CD8-positive, alpha-beta memory T cell (primary cell): ENCODE results near the gene ABHD6. TPM values are rescaled to one million over a fixed set of nuclear protein-coding genes. Genes with fewer than 3 reads are reported as not detected.
A peak's percentile ranks its signal among the peaks of the same experiment; 100 is the strongest.

Experiments used
- CTCF ChIA-PET: fragments of 350-600 bp; sonication (Branson Sonifier 250); formaldehyde crosslinking; loops from one replicate; lab custom pipeline; 2021; ENCODE audit warnings: antibody characterized with exemption; lab: Charles Lee
- POLR2A ChIA-PET: fragments of 350-600 bp; sonication (Branson Sonifier 250); formaldehyde crosslinking; loops from one replicate; lab custom pipeline; 2021; ENCODE audit warnings: antibody characterized with exemption; lab: Charles Lee
- DNase-seq, 5 donors: peaks; one replicate each; pipeline versions ENCODE4 v3.0.0 to v3.0.0-alpha.2; 2020 to 2022; ENCODE audit warnings: mixed read lengths in 1 of 5
- H3K27ac ChIP-seq: one replicate; pipeline ENCODE4 v1.7.0; 2013; ENCODE audit warnings: low read depth, mild to moderate bottlenecking, low read length, moderate library complexity
- H3K27me3 ChIP-seq: 2 replicates; pipeline ENCODE4 v1.7.0; 2013; ENCODE audit warnings: low read length, mild to moderate bottlenecking; ENCODE audit not compliant: insufficient read depth, poor library complexity, severe bottlenecking
- H3K36me3 ChIP-seq: 2 replicates; pipeline ENCODE4 v1.7.0; 2013; ENCODE audit warnings: mild to moderate bottlenecking, low read length, moderate library complexity; ENCODE audit not compliant: insufficient read depth
- H3K4me1 ChIP-seq: 2 replicates; pipeline ENCODE4 v1.7.0; 2013; ENCODE audit warnings: mild to moderate bottlenecking, low read length, moderate library complexity; ENCODE audit not compliant: insufficient read depth
- H3K4me3 ChIP-seq: 2 replicates; pipeline ENCODE4 v1.7.0; 2013; ENCODE audit warnings: mild to moderate bottlenecking, low read length
- H3K9me3 ChIP-seq: 2 replicates; pipeline ENCODE4 v1.7.0; 2013; ENCODE audit warnings: mild to moderate bottlenecking, low read length
- H3K27ac Mint-ChIP-seq, 8 donors: one replicate each; pipeline ENCODE4 v1.8.0; 2020 to 2021; ENCODE audit warnings: mixed read lengths in 8 of 8, mild to moderate bottlenecking in 6 of 8, inconsistent platforms in 3 of 8, moderate library complexity in 3 of 8
- H3K27me3 Mint-ChIP-seq, 2 donors: one replicate each; pipeline ENCODE4 v1.8.0; 2020 to 2021; ENCODE audit warnings: mixed read lengths in 2 of 2, mild to moderate bottlenecking in 1 of 2, moderate library complexity in 1 of 2
- H3K36me3 Mint-ChIP-seq, 3 donors: one replicate each; pipeline ENCODE4 v1.8.0; 2020 to 2021; ENCODE audit warnings: mixed read lengths in 3 of 3, inconsistent platforms in 1 of 3, mild to moderate bottlenecking in 1 of 3
- H3K4me1 Mint-ChIP-seq, 3 donors: one replicate each; pipeline ENCODE4 v1.8.0; 2020 to 2021; ENCODE audit warnings: mixed read lengths in 3 of 3, inconsistent platforms in 1 of 3, mild to moderate bottlenecking in 1 of 3
- H3K4me3 Mint-ChIP-seq, 7 donors: one replicate each; pipeline ENCODE4 v1.8.0; 2020 to 2021; ENCODE audit warnings: mixed read lengths in 7 of 7, mild to moderate bottlenecking in 6 of 7, moderate library complexity in 4 of 7, inconsistent platforms in 2 of 7
- H3K9me3 Mint-ChIP-seq, 5 donors: one replicate each; pipeline ENCODE4 v1.8.0; 2020 to 2022; ENCODE audit warnings: mixed read lengths in 5 of 5, mild to moderate bottlenecking in 3 of 5, moderate library complexity in 2 of 5, inconsistent platforms in 1 of 5
- polyA plus RNA-seq: library from polyadenylated mRNA; unstranded; fragments of 300-500 nt; fragmentation: Illumina TruSeq; gene quantifications from one replicate; pipeline ENCODE4 v1.2.3, GENCODE V29; 2021
- total RNA-seq, 2 experiments: library from RNA; stranded (reverse); gene quantifications; one replicate each; pipeline ENCODE4 v1.2.3, GENCODE V29; 2021

ABHD6 gene
- total and polyA plus RNA-seq, 3 experiments from 2014 or later = 6.6 to 10.6 (median 7.1) TPM

- POLR2A ChIA-PET = interaction anchor here (2.3 kb wide), 1 partner anchor 160 kb away, joined by 9 read pairs; the partner anchor contains the start of gene KCTD6
- peak overlapping the region in 3 of 8 donors; percentile 29 to 57 (median 34) for H3K27ac Mint-ChIP-seq
- peaks cover 0 to 3% (median 0%) of the 10 kb centered on the region in 3 donors for H3K36me3 Mint-ChIP-seq
- peak overlapping the region; percentile 50 to 90 (median 75) for H3K4me3 Mint-ChIP-seq
- Histone ChIP-seq H3K4me3 (no peak overlapping the region), H3K9me3 (no peaks in the 10 kb centered on the region), H3K36me3 (no peaks in the 10 kb centered on the region), H3K27ac (no peak overlapping the region), H3K4me1 (peaks cover 16% of the 10 kb centered on the region), H3K27me3 (no peaks in the 10 kb centered on the region)
- no peaks in the 10 kb centered on the region for H3K27me3 Mint-ChIP-seq
- CTCF ChIA-PET = interaction anchor here (0.9 to 3.2 kb wide), 7 partner anchors 25 to 195 kb away, joined by 3 to 31 read pairs (median 3); partner anchors contain the start of genes HTD2, KCTD6 and RPP14
- peaks cover 34 to 43% (median 39%) of the 10 kb centered on the region in 3 donors for H3K4me1 Mint-ChIP-seq
- H3K9me3 Mint-ChIP-seq = no peaks in the 10 kb centered on the region
- DNase-seq = no peak
Measured at GRCh38 chr3:58331593-58332152, 94.1 kb downstream of the ABHD6 start.

GRCh38 chr3:58332575-58333188 lies 95.1 kb downstream of the ABHD6 start, which contains the start of gene PXK:
Gene PXK, plus strand, starts transcription at chr3:58332892. Its CDS starts 97 bp downstream, at chr3:58332989.
- Histone ChIP-seq H3K27me3 (no peaks in the 10 kb centered on the region), H3K9me3 (no peaks in the 10 kb centered on the region), H3K36me3 (no peaks in the 10 kb centered on the region), H3K27ac (peak within 1 kb of the TSS; percentile 3), H3K4me1 (peaks cover 16% of the 10 kb centered on the region), H3K4me3 (peak within 1 kb of the TSS; percentile 77)
- no peaks in the 10 kb centered on the region for H3K27me3 Mint-ChIP-seq
- ChIA-PET POLR2A (interaction anchor here (0.6 to 2.3 kb wide), 4 partner anchors 26 to 1777 kb away, joined by 3 to 9 read pairs (median 3); partner anchors contain the start of genes HTD2 and KCTD6), CTCF (interaction anchor here (0.9 to 3.2 kb wide), 12 partner anchors 18 to 194 kb away, joined by 3 to 31 read pairs (median 4); partner anchors contain the start of genes HTD2, KCTD6, PDHB and RPP14)
- H3K36me3 Mint-ChIP-seq = peaks cover 0 to 5% (median 0%) of the 10 kb centered on the region in 3 donors
- peak within 1 kb of the TSS; percentile 55 to 97 (median 95) for H3K27ac Mint-ChIP-seq
- no peaks in the 10 kb centered on the region for H3K9me3 Mint-ChIP-seq
- peak; percentile 68 to 82 (median 80) for DNase-seq
- peak within 1 kb of the TSS; percentile 95 to 100 (median 100) for H3K4me3 Mint-ChIP-seq
- peaks cover 34 to 50% (median 45%) of the 10 kb centered on the region in 3 donors for H3K4me1 Mint-ChIP-seq

GRCh38 chr3:58333206-58334012 lies 95.8 kb downstream of the ABHD6 start:
- H3K27ac Mint-ChIP-seq = peak overlapping the region; percentile 55 to 97 (median 95)
- H3K27me3 ChIP-seq = no peaks in the 10 kb centered on the region
- H3K36me3 Mint-ChIP-seq = peaks cover 0 to 5% (median 0%) of the 10 kb centered on the region in 3 donors
- H3K36me3 ChIP-seq = no peaks in the 10 kb centered on the region
- H3K9me3 Mint-ChIP-seq = no peaks in the 10 kb centered on the region
- H3K4me1 ChIP-seq = peaks cover 16% of the 10 kb centered on the region
- peaks cover 34 to 50% (median 45%) of the 10 kb centered on the region in 3 donors for H3K4me1 Mint-ChIP-seq
- CTCF ChIA-PET = interaction anchor here (0.7 to 2.1 kb wide), 6 partner anchors 12 to 159 kb away, joined by 3 to 17 read pairs (median 4); partner anchors contain the start of genes HTD2, KCTD6, PDHB and RPP14
- H3K27ac ChIP-seq = peak overlapping the region; percentile 3
- POLR2A ChIA-PET = interaction anchor here (0.5 to 2.3 kb wide), 5 partner anchors 27 to 158 kb away, joined by 3 to 9 read pairs (median 3); partner anchors contain the start of genes HTD2 and KCTD6
- peak overlapping the region; percentile 76 for H3K4me3 ChIP-seq
- peak overlapping the region; percentile 95 to 100 (median 100) for H3K4me3 Mint-ChIP-seq
- peak in 3 of 5 donors; percentile 1 to 23 (median 2) for DNase-seq
- no peaks in the 10 kb centered on the region for H3K27me3 Mint-ChIP-seq
- H3K9me3 ChIP-seq = no peaks in the 10 kb centered on the region

- Mint-ChIP-seq H3K27ac (peak overlapping the region in 7 of 8 donors; percentile 55 to 97 (median 94)), H3K27me3 (no peaks in the 10 kb centered on the region), H3K9me3 (no peaks in the 10 kb centered on the region), H3K4me3 (peak overlapping the region; percentile 95 to 100 (median 100)), H3K36me3 (peaks cover 0 to 7% (median 2%) of the 10 kb centered on the region in 3 donors), H3K4me1 (peaks cover 36 to 50% (median 47%) of the 10 kb centered on the region in 3 donors)
- Histone ChIP-seq H3K4me1 (peaks cover 16% of the 10 kb centered on the region), H3K36me3 (no peaks in the 10 kb centered on the region), H3K9me3 (no peaks in the 10 kb centered on the region), H3K4me3 (peak overlapping the region; percentile 76), H3K27me3 (no peaks in the 10 kb centered on the region), H3K27ac (peak overlapping the region; percentile 3)
- CTCF ChIA-PET = interaction anchor here (0.7 to 2.1 kb wide), 6 partner anchors 12 to 158 kb away, joined by 3 to 17 read pairs (median 4); partner anchors contain the start of genes HTD2, KCTD6, PDHB and RPP14
- POLR2A ChIA-PET = no interaction called here
- DNase-seq = no peak
Measured at GRCh38 chr3:58334013-58334321, 96.4 kb downstream of the ABHD6 start.

- CTCF ChIA-PET = interaction anchor here (0.7 to 2.1 kb wide), 5 partner anchors 15 to 158 kb away, joined by 3 to 17 read pairs (median 5); partner anchors contain the start of genes HTD2, KCTD6 and RPP14
- POLR2A ChIA-PET = no interaction called here
Measured at GRCh38 chr3:58334506-58334884, 96.9 kb downstream of the ABHD6 start.

GRCh38 chr3:58335652-58335947 lies 98.0 kb downstream of the ABHD6 start:
- peaks cover 16% of the 10 kb centered on the region for H3K4me1 ChIP-seq
- ChIA-PET POLR2A (no interaction called here), CTCF (interaction anchor here (1.3 to 1.7 kb wide), 3 partner anchors 28 to 156 kb away, joined by 3 to 5 read pairs (median 4); partner anchors contain the start of gene KCTD6)
- no peaks in the 10 kb centered on the region for H3K36me3 ChIP-seq
- Mint-ChIP-seq H3K4me1 (peaks cover 37 to 50% (median 49%) of the 10 kb centered on the region in 3 donors), H3K4me3 (peak overlapping the region in 3 of 7 donors; percentile 9 to 100 (median 49)), H3K27me3 (no peaks in the 10 kb centered on the region), H3K27ac (peak overlapping the region in 4 of 8 donors; percentile 1 to 66 (median 40)), H3K36me3 (peaks cover 0 to 12% (median 2%) of the 10 kb centered on the region in 3 donors), H3K9me3 (no peaks in the 10 kb centered on the region)
- H3K9me3 ChIP-seq = no peaks in the 10 kb centered on the region
- no peak for DNase-seq
- H3K4me3 ChIP-seq = no peak overlapping the region
- H3K27me3 ChIP-seq = no peaks in the 10 kb centered on the region
- H3K27ac ChIP-seq = no peak overlapping the region

More at GRCh38 chr3:58334506-58334884, 96.9 kb downstream of the ABHD6 start:
- H3K27ac Mint-ChIP-seq = peak overlapping the region in 6 of 8 donors; percentile 9 to 94 (median 62)
- H3K4me3 Mint-ChIP-seq = peak overlapping the region; percentile 95 to 100 (median 100)
- Histone ChIP-seq H3K4me3 (no peak overlapping the region), H3K27ac (no peak overlapping the region), H3K27me3 (no peaks in the 10 kb centered on the region), H3K9me3 (no peaks in the 10 kb centered on the region), H3K36me3 (no peaks in the 10 kb centered on the region), H3K4me1 (peaks cover 16% of the 10 kb centered on the region)
- DNase-seq = no peak
- peaks cover 0 to 10% (median 2%) of the 10 kb centered on the region in 3 donors for H3K36me3 Mint-ChIP-seq
- H3K27me3 Mint-ChIP-seq = no peaks in the 10 kb centered on the region
- peaks cover 37 to 50% (median 49%) of the 10 kb centered on the region in 3 donors for H3K4me1 Mint-ChIP-seq
- no peaks in the 10 kb centered on the region for H3K9me3 Mint-ChIP-seq
